HEK293T (cell line): Measurements from ENCODE around the gene STRAP.

ENCODE experiments used
- CTBP1 ChIP-seq: fragments of 450-650 bp; IDR thresholded peaks from 2 replicates; pipeline ENCODE4 v1.6.1; 2016; ENCODE audit warnings: borderline replicate concordance
- FOXA1 ChIP-seq: fragments of 450-650 bp; IDR thresholded peaks from 2 replicates; pipeline ENCODE4 v1.6.1; 2016; ENCODE audit warnings: mild to moderate bottlenecking
- FOXK2 ChIP-seq: fragments of 450-650 bp; IDR thresholded peaks from 2 replicates; pipeline ENCODE4 v1.6.1; 2016; ENCODE audit warnings: mild to moderate bottlenecking
- FOXM1 ChIP-seq: fragments of 450-650 bp; IDR thresholded peaks from 2 replicates; pipeline ENCODE4 v1.6.1; 2017; ENCODE audit warnings: mild to moderate bottlenecking, borderline replicate concordance
- L3MBTL2 ChIP-seq: fragments of 450-650 bp; conservative IDR thresholded peaks from 2 replicates; pipeline ENCODE4 v1.6.1; 2016; ENCODE audit warnings: mild to moderate bottlenecking
- LEF1 ChIP-seq: fragments of 450-650 bp; IDR thresholded peaks from 2 replicates; pipeline ENCODE4 v1.6.1; 2017; ENCODE audit warnings: mild to moderate bottlenecking, borderline replicate concordance
- NFRKB ChIP-seq: fragments of 450-650 bp; IDR thresholded peaks from 2 replicates; pipeline ENCODE4 v1.6.1; 2016; ENCODE audit warnings: mild to moderate bottlenecking, moderate library complexity
- PKNOX1 ChIP-seq: fragments of 450-650 bp; IDR thresholded peaks from 2 replicates; pipeline ENCODE4 v1.6.1; 2016
- SP1 ChIP-seq: fragments of 450-650 bp; IDR thresholded peaks from 2 replicates; pipeline ENCODE4 v1.6.1; 2017
- SUZ12 ChIP-seq: fragments of 450-650 bp; IDR thresholded peaks from 2 replicates; pipeline ENCODE4 v1.6.1; 2016; ENCODE audit warnings: mild to moderate bottlenecking
- ZNF384 ChIP-seq: fragments of 450-650 bp; IDR thresholded peaks from 2 replicates; pipeline ENCODE4 v1.6.1; 2016

GRCh38 chr12:15937902-15938301 lies 55.7 kb downstream of the STRAP start:
- no peak for TF ChIP-seq LEF1
- no peak for TF ChIP-seq SP1
- TF ChIP-seq SUZ12, result no peak
- TF ChIP-seq CTBP1, result no peak
- no peak for TF ChIP-seq PKNOX1
- TF ChIP-seq NFRKB, result no peak
- no peak for TF ChIP-seq FOXA1
- no peak for TF ChIP-seq FOXM1
- no peak for TF ChIP-seq FOXK2
- no peak for TF ChIP-seq ZNF384
- TF ChIP-seq L3MBTL2, result no peak
